SK-N-SH treated with all-trans-retinoic acid at 6 μM for 48 hours (cell line): ENCODE measurements around the gene AP4S1.

Source experiments
- CSDC2 ChIP-seq: fragments of 250-450 bp; sonication (Bioruptor Pico); IDR thresholded peaks from 2 replicates; pipeline ENCODE4 v1.5.0; 2020; ENCODE audit warnings: mild to moderate bottlenecking, moderate library complexity
- TOX ChIP-seq: fragments of 250-450 bp; sonication (Bioruptor Pico); IDR thresholded peaks from 2 replicates; pipeline ENCODE4 v1.8.0; 2021; ENCODE audit warnings: mild to moderate bottlenecking, moderate library complexity, borderline replicate concordance
- ZFP3 ChIP-seq: fragments of 250-450 bp; sonication (Bioruptor Pico); IDR thresholded peaks from 2 replicates; pipeline ENCODE4 v1.5.0; 2020; ENCODE audit warnings: mild to moderate bottlenecking, moderate library complexity

DNA sequence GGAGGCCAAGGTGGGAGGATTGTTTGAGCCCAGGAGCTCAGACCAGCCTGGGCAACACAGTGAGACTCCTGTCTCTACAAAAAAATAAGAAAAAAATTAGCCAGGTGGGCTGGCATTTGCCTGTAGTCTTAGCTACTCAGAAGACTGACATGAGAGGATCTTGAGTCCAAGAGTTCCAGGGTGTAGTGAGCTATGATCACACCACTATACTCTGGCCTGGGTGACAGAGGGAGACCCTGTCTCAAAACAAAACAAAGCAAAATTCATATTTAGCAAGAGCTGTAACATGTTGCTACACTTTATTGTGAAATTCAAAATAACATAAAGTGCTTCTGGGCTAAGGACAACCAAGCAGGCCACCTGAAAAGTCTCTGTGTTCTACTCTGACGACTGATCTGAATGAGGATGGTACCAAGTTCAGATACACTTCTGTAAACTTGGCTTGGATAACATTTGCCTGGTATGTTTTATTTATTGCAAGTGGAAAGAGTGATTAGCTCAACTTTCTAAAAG, 12.3 kb downstream of the AP4S1 start:
- TF ChIP-seq TOX (CRISPR knock-in tag) (no peak), CSDC2 (CRISPR knock-in tag) (no peak), ZFP3 (CRISPR knock-in tag) (no peak)
